SK-N-MC (cell line): Measurements from ENCODE around the gene LHFPL6.

ENCODE experiments used
- EZH2 ChIP-seq: fragments of 200-600 bp; sonication (generic); IDR thresholded peaks from one replicate; pipeline ENCODE4 v1.6.1; 2017; ENCODE audit warnings: antibody characterized with exemption
- FOXP2 ChIP-seq: optimal IDR thresholded peaks from 2 replicates; pipeline ENCODE3; 2011; ENCODE audit warnings: mild to moderate bottlenecking, moderate library complexity; ENCODE audit not compliant: insufficient read depth; ENCODE audit errors: extremely low read length, control extremely low read depth
- POLR2AphosphoS5 ChIP-seq: IDR thresholded peaks from 2 replicates; pipeline ENCODE4 v1.6.1; 2012; ENCODE audit warnings: mild to moderate bottlenecking, low read depth, low read length, borderline replicate concordance

DNA sequence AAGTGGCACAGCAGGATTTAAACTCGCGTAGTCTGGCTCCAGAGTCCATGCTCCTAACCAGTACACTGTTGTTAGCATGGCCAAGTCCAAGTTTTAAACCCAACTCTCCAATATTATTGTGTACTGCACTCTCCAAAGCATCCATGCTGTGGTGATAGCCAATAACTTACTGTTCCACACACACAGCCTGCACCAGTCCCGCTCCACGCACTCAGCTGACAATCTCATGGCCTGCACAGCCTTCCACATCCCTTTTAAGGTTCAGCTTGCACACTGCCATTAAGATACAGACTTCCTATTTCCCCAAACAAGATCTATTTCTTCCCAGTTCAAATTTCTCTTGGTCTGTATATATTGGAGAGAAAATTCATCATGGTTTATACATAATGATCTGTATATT, 80.7 kb downstream of the LHFPL6 start:
- TF ChIP-seq POLR2AphosphoS5, result no peak
- no peak for TF ChIP-seq EZH2
- no peak for TF ChIP-seq FOXP2
